Measurements from ENCODE around the gene ANKRD13D.

GRCh38 chr11:67270256-67271204, 18.6 kb upstream of the ANKRD13D start:
- TF ChIP-seq CTCF (conservative IDR thresholded peaks at IDR 0.05) (no peak), EZH2 (IDR thresholded peaks at IDR 0.05; ENCODE audit: low read depth) (no peak)

Data from PC-9 (cell line).